Epithelial cell of proximal tubule (primary cell): Measurements from ENCODE around the gene AUTS2. TPM values are rescaled to one million over a fixed set of nuclear protein-coding genes. Genes with fewer than 3 reads are reported as not detected.

Source experiments
- DNase-seq: peaks from one replicate; pipeline ENCODE4 v3.0.0-alpha.2; 2011; ENCODE audit warnings: low read depth
- H3K4me3 ChIP-seq: 2 replicates; pipeline ENCODE4 v1.5.1; 2011; ENCODE audit warnings: low read depth, mild to moderate bottlenecking, low read length
- total RNA-seq: library from RNA; depleted of rRNA; stranded (reverse); fragments of >200 nt; gene quantifications from 2 replicates; pipeline ENCODE4 v1.2.3, GENCODE V29; 2015
- TF ChIP-seq, protein P1 (sequence below): conservative IDR thresholded peaks from 2 replicates; pipeline ENCODE4 v1.5.1; 2012; ENCODE audit warnings: low read depth, mild to moderate bottlenecking, low read length

The AUTS2 gene
- total RNA-seq, 1 donor from 2014 or later: 10.0 TPM

DNA sequence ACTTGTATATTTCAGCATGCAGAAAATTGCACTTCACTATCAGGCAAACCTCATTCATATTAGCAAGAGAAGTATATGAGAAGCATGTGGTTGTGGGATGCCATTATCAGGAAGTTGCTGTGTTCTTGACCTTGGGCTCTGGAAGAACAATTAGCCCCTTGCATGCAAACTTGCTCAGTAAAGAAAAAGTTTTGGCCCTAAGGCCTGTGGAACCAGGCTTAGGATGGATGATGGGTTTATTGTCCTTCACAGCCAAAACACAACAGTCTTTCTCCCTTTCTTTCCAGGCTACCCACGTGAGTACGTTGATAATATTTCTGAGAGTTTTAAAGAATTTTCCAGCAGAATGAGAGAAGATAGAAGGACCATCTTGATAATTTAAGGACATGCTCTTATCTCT, 166.4 kb downstream of the AUTS2 start:
- H3K4me3 ChIP-seq: no peak overlapping the region
- TF ChIP-seq, protein P1, sequence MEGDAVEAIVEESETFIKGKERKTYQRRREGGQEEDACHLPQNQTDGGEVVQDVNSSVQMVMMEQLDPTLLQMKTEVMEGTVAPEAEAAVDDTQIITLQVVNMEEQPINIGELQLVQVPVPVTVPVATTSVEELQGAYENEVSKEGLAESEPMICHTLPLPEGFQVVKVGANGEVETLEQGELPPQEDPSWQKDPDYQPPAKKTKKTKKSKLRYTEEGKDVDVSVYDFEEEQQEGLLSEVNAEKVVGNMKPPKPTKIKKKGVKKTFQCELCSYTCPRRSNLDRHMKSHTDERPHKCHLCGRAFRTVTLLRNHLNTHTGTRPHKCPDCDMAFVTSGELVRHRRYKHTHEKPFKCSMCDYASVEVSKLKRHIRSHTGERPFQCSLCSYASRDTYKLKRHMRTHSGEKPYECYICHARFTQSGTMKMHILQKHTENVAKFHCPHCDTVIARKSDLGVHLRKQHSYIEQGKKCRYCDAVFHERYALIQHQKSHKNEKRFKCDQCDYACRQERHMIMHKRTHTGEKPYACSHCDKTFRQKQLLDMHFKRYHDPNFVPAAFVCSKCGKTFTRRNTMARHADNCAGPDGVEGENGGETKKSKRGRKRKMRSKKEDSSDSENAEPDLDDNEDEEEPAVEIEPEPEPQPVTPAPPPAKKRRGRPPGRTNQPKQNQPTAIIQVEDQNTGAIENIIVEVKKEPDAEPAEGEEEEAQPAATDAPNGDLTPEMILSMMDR: no peak
- no peak for DNase-seq

DNA sequence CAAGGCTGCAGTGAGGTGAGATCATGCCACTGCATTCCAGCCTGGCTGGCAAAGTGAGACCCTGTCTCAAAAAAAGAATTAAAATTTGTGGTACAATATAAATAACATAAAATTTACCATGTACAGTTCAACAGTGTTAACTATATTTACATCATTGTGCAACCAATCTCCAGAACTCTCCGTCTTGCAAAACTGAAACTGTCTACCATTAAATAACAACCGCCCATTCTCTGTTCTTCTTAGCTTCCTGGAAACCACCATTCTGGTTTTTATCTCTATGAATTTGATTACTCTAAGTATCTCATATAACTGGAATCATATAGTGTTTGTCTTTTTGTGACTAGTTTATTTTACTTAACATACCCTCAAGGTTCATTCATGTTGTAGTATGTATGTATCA, 167.6 kb downstream of the AUTS2 start:
- TF ChIP-seq, protein P1: no peak
- DNase-seq: no peak

DNA sequence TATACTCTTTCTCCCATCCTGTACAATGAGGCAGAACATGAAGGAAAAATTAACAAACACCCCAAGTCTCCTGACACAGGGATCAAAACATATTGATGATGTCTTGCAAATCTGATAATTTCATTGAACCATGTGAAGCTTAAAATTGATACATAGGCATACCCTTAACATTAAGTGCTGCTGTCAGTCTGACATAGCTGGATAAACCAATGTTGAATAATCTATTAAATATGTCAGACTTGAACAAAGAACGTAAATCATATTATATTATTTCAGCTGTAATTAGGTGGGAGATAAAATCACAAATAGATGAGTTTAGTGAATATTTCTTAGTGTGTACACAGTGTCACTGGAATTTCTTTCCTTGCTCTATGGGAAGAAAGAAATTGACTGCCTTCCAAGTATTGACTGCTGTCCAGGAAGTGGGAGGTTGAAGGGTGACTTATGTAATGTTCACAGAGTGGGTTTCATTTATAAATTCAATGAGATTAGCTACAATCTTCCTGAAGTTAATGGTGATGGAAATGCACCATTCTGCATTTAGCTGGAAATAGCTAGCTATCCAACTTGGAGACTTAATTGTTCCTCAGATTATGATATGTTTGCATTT, 170.8 kb downstream of the AUTS2 start:
- TF ChIP-seq, protein P1: no peak
- no peak for DNase-seq
- H3K4me3 ChIP-seq: no peak overlapping the region

More for the DNA sequence above, 167.6 kb downstream of the AUTS2 start:
- H3K4me3 ChIP-seq: no peak overlapping the region

DNA sequence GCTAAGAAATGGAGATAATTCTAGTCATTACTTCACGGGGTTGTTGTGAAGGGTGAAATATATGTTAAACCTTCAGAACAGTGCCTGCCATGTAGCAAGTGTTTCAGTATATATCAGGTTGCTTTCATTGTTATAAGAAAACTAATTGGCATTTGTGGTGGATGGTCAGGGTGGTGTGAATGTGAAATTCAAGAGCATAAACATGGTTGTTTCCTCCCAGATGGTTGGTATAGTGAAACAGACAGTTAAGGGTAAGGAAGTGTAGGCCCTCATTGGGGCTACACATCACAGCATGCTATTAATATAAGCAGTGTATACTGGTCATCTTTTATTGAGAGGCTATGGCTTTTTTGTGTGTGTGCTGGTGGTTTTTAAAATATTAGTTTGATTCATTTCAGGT, 171.6 kb downstream of the AUTS2 start:
- H3K4me3 ChIP-seq: no peak overlapping the region
- no peak for DNase-seq
- TF ChIP-seq, protein P1: no peak

DNA sequence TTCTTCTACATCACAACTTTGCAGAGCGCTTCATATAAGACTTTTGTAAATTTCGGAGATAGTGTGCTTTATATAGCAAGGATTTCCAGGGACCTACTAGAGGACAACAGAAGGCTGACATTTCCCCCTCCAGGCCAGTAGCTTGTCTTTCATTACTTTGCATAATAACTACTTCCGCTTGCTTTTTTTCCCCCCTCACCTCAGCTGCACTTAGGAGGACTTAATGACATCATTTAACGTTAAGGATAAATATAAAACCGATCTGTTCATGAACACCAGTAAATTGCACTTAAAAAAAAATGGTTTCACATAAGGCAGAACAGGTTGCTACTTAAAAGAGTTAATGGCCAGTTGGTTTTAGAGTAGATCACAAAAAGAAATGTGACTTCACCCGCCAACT, 172.3 kb downstream of the AUTS2 start:
- TF ChIP-seq, protein P1: no peak
- no peak overlapping the region for H3K4me3 ChIP-seq
- no peak for DNase-seq

DNA sequence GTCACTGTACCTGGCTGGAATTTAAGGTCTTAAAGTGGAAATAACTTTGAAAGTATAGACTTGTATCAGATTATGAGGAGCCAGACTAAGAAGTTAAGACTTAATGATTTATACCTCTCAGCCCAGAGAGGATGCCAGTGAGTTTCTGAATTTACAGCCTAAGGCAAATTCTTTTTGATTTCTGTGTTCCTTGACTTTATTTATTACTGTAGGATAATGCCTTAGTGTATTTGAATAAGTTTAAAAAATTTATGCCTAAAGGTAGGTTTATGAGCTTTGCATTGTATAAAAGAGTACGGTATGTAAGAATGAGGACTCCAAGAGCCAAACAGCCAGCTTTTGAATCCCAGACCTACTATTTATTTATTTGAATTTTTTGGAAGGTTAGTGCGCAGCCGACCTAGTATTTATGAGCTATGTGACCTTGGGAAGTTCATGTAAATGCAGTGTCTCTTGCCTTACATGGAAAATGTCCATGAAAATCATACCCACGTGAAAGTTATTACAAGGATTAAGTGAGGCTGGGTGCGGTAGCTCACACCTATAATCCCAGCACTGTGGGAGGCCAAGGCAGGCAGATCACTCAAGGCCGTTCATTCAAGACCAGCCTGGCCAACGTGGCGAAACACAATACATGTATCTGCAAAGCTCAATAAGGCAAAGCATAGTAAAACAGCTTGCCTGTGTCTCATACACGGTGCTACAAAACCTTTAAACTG, 174.6 kb downstream of the AUTS2 start:
- TF ChIP-seq, protein P1: no peak
- no peak overlapping the region for H3K4me3 ChIP-seq
- DNase-seq: no peak
